ENCODE data around the gene NFKB1. TPM values are rescaled to one million over a fixed set of nuclear protein-coding genes. Genes with fewer than 3 reads are reported as not detected.

NFKB1 gene
- total and polyA plus RNA-seq, 10 of the 15 experiments (the other 5 are each of a cell fraction or from before 2014, with no cell fraction given), result 8.7 to 110 (median 57.3) TPM

- Histone ChIP-seq H3K9me3 (replicated peaks; ENCODE audit: control insufficient read depth, insufficient read depth, low read length) (no peaks in the 10 kb centered on the region), H2AFZ (ENCODE audit: control insufficient read depth, low read depth, low read length) (no peak overlapping the region), H3K79me2 (ENCODE audit: control insufficient read depth, insufficient read depth, low read length) (no peaks in the 10 kb centered on the region), H3K4me1 (ENCODE audit: control insufficient read depth, insufficient read depth, low read length) (no peaks in the 10 kb centered on the region), H3K4me3 (no peak overlapping the region), H3K36me3 (ENCODE audit: control insufficient read depth in 2 of 2, insufficient read depth in 2 of 2, low read length in 1 of 2) (no peaks in the 10 kb centered on the region), H3K27ac (ENCODE audit: control insufficient read depth, insufficient read depth) (no peak overlapping the region), H3K9ac (ENCODE audit: control insufficient read depth, insufficient read depth, low read length) (no peak overlapping the region), H4K20me1 (ENCODE audit: control insufficient read depth, insufficient read depth) (no peaks in the 10 kb centered on the region), H3K4me2 (ENCODE audit: control insufficient read depth, insufficient read depth) (no peak overlapping the region), H3K27me3 (replicated peaks in 1 of 2; ENCODE audit: control insufficient read depth in 2 of 2, insufficient read depth in 2 of 2, low read length in 1 of 2) (no peaks in the 10 kb centered on the region; a peak in 1 of 4 replicates)
- in situ Hi-C loops (cut with MboI), result no loop called here
- ChIA-PET RAD21 (ENCODE audit: unreplicated experiment) (interaction anchor here (1.1 kb wide), 1 partner anchor 168 kb away, joined by 3 read pairs; no protein-coding TSS in a partner anchor), POLR2A (interaction anchor here (1.4 kb wide), 1 partner anchor 155 kb away, joined by 3 read pairs; no protein-coding TSS in a partner anchor), SMC1A (ENCODE audit: uncharacterized antibody, unreplicated experiment) (interaction anchor here (0.7 to 1.0 kb wide), 3 partner anchors 22 to 622 kb away, joined by 3 to 4 read pairs (median 3); no protein-coding TSS in a partner anchor), CTCF (interaction anchor here (0.6 to 1.8 kb wide), 2 partner anchors 25 to 118 kb away, joined by 3 to 7 read pairs; no protein-coding TSS in a partner anchor)
- BruUV-seq (replicated peaks), result no TSS peak
- ATAC-seq (no peak), DNase-seq (ENCODE audit: low read depth, low spot score) (no peak), FAIRE-seq (no peak)
- WGBS (ENCODE audit: insufficient coverage, insufficient replicate concordance, low lambda C conversion rate, missing lambda C conversion rate), result 78% methylated on average over 9 of the region's 9 CpGs
- TF ChIP-seq ATF3 (IDR thresholded peaks at IDR 0.05; ENCODE audit: borderline replicate concordance, extremely low read depth, low read depth, low read length) (no peak), BCL11A (IDR thresholded peaks at IDR 0.05; ENCODE audit: low read depth, low read length) (no peak), NR2F1 (conservative IDR thresholded peaks at IDR 0.05) (no peak), SIX5 (IDR thresholded peaks at IDR 0.05; ENCODE audit: low read depth, low read length, severe bottlenecking) (no peak), MEF2A (IDR thresholded peaks at IDR 0.05; ENCODE audit: insufficient read depth, low read depth, low read length) (no peak), ATF2 (IDR thresholded peaks at IDR 0.05; ENCODE audit: low read length) (no peak), ASH2L (IDR thresholded peaks at IDR 0.05; ENCODE audit: borderline replicate concordance, low read depth) (no peak), MTA2 (IDR thresholded peaks at IDR 0.05; ENCODE audit: low read depth) (no peak), CBX3 (IDR thresholded peaks at IDR 0.05; ENCODE audit: borderline replicate concordance, low read depth) (no peak), ZBTB11 (CRISPR knock-in tag; IDR thresholded peaks at IDR 0.05) (no peak), LARP7 (IDR thresholded peaks at IDR 0.05) (no peak)
- TF ChIP-seq, protein P1, sequence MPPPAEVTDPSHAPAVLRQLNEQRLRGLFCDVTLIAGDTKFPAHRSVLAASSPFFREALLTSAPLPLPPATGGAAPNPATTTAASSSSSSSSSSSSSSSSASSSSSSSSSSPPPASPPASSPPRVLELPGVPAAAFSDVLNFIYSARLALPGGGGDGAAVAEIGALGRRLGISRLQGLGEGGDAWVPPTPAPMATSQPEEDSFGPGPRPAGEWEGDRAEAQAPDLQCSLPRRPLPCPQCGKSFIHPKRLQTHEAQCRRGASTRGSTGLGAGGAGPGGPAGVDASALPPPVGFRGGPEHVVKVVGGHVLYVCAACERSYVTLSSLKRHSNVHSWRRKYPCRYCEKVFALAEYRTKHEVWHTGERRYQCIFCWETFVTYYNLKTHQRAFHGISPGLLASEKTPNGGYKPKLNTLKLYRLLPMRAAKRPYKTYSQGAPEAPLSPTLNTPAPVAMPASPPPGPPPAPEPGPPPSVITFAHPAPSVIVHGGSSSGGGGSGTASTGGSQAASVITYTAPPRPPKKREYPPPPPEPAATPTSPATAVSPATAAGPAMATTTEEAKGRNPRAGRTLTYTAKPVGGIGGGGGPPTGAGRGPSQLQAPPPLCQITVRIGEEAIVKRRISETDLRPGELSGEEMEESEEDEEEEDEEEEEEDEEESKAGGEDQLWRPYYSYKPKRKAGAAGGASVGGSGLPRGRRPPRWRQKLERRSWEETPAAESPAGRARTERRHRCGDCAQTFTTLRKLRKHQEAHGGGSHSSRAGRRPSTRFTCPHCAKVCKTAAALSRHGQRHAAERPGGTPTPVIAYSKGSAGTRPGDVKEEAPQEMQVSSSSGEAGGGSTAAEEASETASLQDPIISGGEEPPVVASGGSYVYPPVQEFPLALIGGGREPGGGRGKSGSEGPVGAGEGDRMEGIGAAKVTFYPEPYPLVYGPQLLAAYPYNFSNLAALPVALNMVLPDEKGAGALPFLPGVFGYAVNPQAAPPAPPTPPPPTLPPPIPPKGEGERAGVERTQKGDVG (CRISPR knock-in tag; IDR thresholded peaks at IDR 0.05), result no peak
- intact Hi-C loops (cut with micrococcal nuclease; ENCODE audit: unreplicated experiment), result no loop called here
Observed at GRCh38 chr4:102454981-102455685, 46.0 kb upstream of the NFKB1 start.
